Upper lobe of right lung (tissue), 1 donor: Measurements from ENCODE around the gene HOXB5. TPM values are rescaled to one million over a fixed set of nuclear protein-coding genes. Genes with fewer than 3 reads are reported as not detected.

ENCODE experiments used
- ATAC-seq: fragments of 200-7000 bp; cut with Tn5 transposase; one replicate; pipeline ENCODE4 v1.9.1; 2020; ENCODE audit warnings: mild to moderate bottlenecking, moderate library complexity
- DNase-seq: peaks from one replicate; pipeline ENCODE4 v3.0.0-alpha.2; 2020
- H3K27ac ChIP-seq: fragments of 200-600 bp; one replicate; pipeline ENCODE4 v1.8.0; 2022
- H3K27me3 ChIP-seq: fragments of 200-600 bp; one replicate; pipeline ENCODE4 v1.8.0; 2022; ENCODE audit warnings: mild to moderate bottlenecking
- H3K36me3 ChIP-seq: fragments of 200-600 bp; one replicate; pipeline ENCODE4 v1.8.0; 2022
- H3K4me1 ChIP-seq: fragments of 200-600 bp; one replicate; pipeline ENCODE4 v1.8.0; 2022
- H3K4me3 ChIP-seq: fragments of 200-600 bp; one replicate; pipeline ENCODE4 v1.8.0; 2022; ENCODE audit warnings: mild to moderate bottlenecking
- H3K9me3 ChIP-seq: fragments of 200-600 bp; one replicate; pipeline ENCODE4 v1.8.0; 2022
- CTCF ChIP-seq: fragments of 200-600 bp; IDR thresholded peaks from one replicate; pipeline ENCODE4 v1.8.0; 2022; ENCODE audit warnings: antibody characterized with exemption
- intact Hi-C: fragments of 100-400 bp; cut with DNase I; formaldehyde crosslinking; loops from one replicate; pipeline ENCODE4 v1.11.0; 2022
- total RNA-seq: library from RNA; stranded (reverse); fragmentation: NEBNext Ultra II Directional; extraction: Animal tissue kit (Norgen Biotek cat#: 25700); gene quantifications from one replicate; pipeline ENCODE4 v1.2.1, GENCODE V29; 2021
- donor health status: DM: no; HTN: yes; CAD: no; lungs with severe emphysema.

Gene HOXB5
- total RNA-seq, 1 donor from 2014 or later = 4.4 TPM

DNA sequence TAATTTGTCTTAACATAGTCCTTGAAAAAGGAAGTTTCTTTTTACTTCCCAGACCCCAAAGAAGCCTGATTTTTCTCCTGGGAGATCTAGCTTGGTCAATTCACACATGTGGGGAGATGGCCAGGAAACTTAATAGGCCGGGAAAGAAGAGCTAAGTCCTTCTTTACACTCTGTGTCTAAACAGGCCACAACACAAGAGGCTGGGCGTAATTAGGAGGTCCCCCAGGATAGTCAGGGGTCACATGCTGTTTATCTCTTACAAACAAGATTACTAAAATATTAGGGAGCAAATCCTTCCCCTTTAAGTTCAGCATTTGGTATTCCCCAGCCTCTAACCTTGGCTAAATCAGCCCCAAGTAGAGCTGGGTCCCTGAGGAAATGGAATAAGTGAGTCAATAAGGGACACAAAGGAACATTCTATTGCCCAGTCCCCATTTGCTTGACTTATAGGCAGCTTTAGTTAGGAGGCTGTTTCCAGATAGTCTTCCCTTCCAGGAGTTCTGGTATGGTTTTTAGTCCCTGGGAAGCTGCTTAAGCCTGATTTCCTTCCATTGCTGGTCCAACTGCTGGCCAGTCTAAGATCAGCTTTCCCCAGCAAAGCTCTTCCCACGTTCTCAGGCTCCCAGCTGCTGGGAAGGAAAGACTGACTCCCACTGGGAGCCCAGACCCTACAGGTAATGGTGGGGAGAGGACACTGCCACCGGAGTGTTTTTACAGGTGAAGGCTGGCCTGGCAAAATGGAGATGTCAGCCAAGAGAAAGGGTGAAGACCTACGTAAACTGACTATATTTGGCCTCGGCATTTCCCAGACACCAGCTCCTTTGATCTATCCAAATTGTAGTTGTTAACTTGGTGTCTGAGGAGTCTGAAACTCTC lies 46.6 kb upstream of the HOXB5 start:
- no peaks in the 10 kb centered on the region for H3K9me3 ChIP-seq
- no peaks in the 10 kb centered on the region for H3K4me1 ChIP-seq
- no peak for TF ChIP-seq CTCF
- ATAC-seq (no peak), DNase-seq (no peak)
- no peak overlapping the region for H3K27ac ChIP-seq
- H3K36me3 ChIP-seq = no peaks in the 10 kb centered on the region
- H3K4me3 ChIP-seq = no peak overlapping the region
- H3K27me3 ChIP-seq = peaks cover 100% of the 10 kb centered on the region
- intact Hi-C loops = no loop called here

- TF ChIP-seq CTCF = no peak
- H3K9me3 ChIP-seq = no peaks in the 10 kb centered on the region
- no peaks in the 10 kb centered on the region for H3K36me3 ChIP-seq
- intact Hi-C loops = no loop called here
- H3K27ac ChIP-seq = no peak overlapping the region
- no peaks in the 10 kb centered on the region for H3K4me1 ChIP-seq
- H3K4me3 ChIP-seq = no peak overlapping the region
- ATAC-seq (no peak), DNase-seq (no peak)
- peaks cover 100% of the 10 kb centered on the region for H3K27me3 ChIP-seq
Measured at GRCh38 chr17:48639136-48639535, 45.6 kb upstream of the HOXB5 start.

DNA sequence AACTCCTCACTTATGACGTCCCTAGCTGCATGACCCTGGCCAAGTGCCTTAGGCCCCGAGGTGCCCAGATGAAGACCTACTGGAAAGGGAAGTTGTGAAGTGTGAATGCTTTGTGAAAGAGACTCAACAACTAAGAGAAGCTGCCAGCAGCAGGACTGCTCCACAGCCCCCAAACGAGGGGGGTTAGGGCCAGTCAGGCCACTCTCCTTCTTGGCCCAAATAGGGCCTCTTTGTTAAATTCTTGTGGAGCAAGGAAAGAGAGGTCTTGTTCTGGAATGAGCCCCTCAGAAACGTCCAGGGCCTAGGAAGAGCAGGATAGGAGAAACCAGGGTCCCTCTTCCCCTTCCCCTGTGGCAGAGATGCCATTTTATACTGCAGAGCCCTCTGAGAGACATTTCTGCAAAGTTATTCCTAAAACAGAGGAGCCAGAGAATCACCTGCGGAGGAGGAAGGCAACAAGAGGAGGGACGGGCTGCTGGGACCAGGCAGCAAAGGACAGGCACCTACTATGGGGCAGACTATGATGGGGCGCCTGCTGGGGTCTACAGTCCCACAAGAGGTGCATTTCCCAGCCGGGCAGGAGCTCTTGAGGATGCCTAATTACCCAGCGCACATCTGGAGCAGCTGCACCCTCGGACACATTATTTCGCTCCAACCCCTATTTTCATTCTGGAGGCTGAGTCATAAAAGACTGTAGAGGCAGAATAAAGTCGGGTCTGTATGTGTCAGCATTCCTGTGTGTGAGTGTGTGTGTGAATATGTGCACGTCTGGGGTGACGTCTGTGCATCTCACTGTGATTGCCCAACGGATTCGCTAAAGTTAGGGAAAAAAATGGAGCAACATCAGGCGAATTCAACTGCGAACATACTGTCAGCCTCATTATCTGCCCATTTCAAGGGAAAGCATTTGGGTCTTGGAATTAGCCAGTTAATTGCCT lies 44.0 kb upstream of the HOXB5 start:
- ATAC-seq = no peak
- H3K36me3 ChIP-seq = no peaks in the 10 kb centered on the region
- intact Hi-C loops = no loop called here

GRCh38 chr17:48636177-48637018 lies 42.8 kb upstream of the HOXB5 start:
- peak; percentile 76 for ATAC-seq
- TF ChIP-seq CTCF = peak; percentile 52
- Histone ChIP-seq H3K27me3 (peaks cover 100% of the 10 kb centered on the region), H3K4me1 (no peaks in the 10 kb centered on the region), H3K9me3 (no peaks in the 10 kb centered on the region), H3K36me3 (no peaks in the 10 kb centered on the region), H3K4me3 (no peak overlapping the region), H3K27ac (no peak overlapping the region)
- intact Hi-C loops = no loop called here
- DNase-seq = peak; percentile 83

More for the DNA sequence above, 44.0 kb upstream of the HOXB5 start:
- Histone ChIP-seq H3K4me1 (no peaks in the 10 kb centered on the region), H3K9me3 (no peaks in the 10 kb centered on the region), H3K27ac (no peak overlapping the region), H3K4me3 (no peak overlapping the region), H3K27me3 (peaks cover 100% of the 10 kb centered on the region)
- DNase-seq = peak; percentile 43
- no peak for TF ChIP-seq CTCF
